GM21367 (cell line): ENCODE measurements around the gene POP7.
"Not testable (repeated sequence)": the region's sequence is repeated elsewhere in the genome, so short reads cannot be mapped to it uniquely, and the experiment has no call there.

ENCODE experiments used
- ATAC-seq: cut with Tn5 transposase; IDR thresholded peaks from one replicate; pipeline ENCODE4 v1.9.1; 2021; ENCODE audit not compliant: unreplicated experiment

The POP7 gene

DNA sequence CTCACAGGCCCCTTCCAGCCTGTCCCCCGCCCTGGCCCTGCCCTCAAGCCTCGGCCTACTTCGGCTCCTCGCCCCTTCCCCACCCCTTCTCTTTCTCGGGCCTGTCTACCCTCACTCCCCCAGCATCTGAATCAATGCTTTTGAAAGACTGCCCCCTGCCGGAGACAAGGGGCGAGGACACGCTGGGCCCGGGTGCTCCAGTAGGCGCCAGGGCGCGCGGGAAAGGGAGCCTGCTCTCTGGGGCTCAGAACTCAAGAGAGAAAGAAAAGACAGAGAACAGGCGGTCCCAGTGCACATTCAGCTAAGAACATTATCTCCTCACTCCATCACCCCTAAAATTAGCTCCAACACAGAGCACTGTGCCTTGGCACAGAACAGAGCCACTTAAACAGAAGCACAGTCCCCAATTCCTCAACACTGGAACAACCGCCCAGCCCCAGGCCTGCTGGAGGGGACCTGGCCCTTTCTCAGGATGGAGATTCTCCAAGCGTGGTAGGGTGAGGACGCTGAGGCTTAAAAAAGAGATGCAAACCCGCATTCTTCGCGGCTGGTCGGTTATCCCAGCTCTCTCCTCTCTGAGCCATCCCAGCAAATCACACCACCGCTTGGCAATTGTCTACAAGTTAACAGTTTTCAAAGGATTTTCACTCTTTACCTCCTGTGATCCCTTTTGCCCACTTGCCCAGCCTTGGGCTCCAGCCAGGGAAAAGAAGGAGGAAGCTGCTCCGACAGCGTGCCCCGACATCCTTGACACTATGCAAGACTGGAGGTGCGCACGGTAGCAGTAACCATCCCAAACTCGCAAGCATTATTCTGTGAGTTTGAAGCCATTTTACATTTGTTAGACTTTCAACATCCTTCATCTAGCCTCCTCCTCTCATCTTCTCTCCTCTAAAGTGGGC is 14.0 kb upstream of the POP7 start:
- no peak for ATAC-seq

DNA sequence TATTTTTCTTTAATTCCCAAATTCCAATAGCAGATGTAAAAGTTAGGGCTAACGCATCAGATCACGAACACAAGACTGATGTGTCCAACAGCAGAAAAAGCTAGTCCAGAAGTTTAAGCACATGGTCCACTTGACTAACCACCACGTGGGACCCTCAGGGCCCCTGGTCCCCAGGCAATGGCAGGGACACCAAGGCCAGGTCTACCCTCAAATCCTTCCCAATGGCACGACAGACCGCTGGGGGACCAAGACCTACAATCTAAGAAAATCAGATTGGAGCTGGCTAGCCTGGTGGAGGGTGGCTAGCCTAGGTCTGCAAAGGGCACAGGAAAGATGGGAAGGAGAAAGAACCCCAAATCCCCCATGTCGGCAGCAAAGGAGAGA is 13.4 kb upstream of the POP7 start:
- ATAC-seq, result no peak

GRCh38 chr7:100693312-100694097 is 12.4 kb upstream of the POP7 start:
- ATAC-seq, result no peak

DNA sequence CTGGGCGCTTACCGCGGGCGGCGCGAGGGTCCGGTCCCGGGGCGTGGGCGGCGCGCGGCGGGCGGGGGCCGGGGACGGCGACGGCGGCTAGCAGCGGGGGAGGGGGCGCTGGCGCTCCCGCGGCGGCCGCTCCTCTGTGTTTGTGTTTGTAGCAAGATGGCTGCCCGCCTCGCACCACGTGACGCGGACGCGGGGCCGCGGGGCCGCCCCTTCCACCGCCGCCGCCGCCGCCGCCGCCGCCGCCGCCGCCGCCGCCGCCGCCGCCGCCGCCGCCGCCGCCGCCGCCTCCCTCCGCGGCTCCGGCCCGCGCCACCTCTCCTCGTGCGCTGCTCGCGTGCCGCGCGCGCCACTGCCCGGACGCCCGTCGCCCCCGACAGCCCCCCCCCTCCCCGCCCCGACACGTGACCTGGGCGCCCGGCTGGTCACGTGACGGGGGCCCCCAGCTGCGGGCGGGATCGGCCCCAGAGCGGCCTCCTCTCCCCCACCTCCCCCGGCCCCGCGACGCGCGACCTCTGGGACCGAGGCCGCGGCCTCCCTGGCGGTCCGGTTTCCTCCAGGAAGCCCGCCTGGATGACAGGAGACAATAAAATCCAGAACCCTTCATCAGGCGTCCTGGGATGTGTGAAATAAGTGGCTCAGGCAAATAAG is 11.7 kb upstream of the POP7 start, which contains the start of gene GIGYF1:
Gene GIGYF1 (minus strand): TSS at position 153 of the 648 bp plus-strand sequence. CDS start 6,012 bp downstream, outside the sequence.
- peak; percentile 33 for ATAC-seq

DNA sequence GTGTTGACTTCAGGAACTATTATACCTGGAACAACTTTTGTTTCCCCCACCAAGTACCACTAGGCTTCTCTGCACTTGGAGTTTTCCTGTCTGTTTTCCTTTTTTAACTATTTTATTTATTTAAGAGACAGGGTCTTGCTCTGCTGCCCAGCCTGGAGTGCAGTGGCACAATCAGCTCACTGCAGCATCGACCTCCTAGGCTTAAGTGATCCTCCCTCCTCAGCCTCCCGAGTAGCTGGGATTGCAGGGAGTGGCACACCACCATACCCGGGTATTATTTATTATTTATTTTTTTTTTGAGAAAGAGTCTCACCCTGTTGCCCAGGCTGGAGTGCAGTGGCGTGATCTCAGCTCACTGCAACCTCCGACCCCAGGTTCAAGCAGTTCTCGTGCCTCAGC is 9.8 kb upstream of the POP7 start:
- no peak for ATAC-seq

DNA sequence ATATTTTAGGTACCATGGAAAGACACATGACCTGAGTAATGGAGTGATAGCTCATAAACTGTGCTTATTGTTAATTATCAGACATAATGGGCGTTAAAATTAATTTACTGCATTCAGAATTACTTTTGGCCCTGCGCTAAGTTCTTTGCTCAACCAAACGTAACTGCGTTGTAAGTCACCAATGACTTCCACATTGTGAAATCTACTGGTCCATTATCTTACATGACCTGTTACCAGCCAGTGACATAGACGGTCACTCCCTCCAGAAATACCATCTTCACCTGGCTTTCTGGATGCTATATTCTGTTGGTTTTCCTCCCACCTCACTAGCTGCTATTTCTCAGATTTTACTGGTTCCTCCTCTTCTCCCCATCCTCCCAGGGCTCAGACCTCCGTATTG is 6.9 kb upstream of the POP7 start:
- ATAC-seq, result no peak

DNA sequence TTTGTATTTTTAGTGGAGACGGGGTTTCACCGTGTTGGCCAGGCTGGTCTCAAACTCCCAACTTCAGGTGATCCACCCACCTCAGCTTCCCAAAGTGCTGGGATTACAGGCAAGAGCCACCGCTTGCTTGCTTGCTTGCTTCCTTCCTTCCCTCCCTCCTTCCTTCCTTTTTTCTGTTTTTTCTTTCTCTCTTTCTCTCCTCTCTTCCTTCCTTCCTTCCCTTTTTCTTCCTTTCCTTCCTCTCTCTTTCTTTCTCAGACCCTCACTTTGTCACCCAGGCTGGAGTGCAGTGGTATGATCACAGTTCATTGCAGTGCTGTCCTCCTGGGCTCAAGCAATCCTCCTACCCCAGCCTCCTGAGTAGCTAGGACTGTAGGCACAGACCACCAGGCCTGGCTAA is 4.8 kb upstream of the POP7 start:
- not testable (repeated sequence) for ATAC-seq

GRCh38 chr7:100705320-100705752 is 585 bp upstream of the POP7 start:
- peak; percentile 50 for ATAC-seq

GRCh38 chr7:100706672-100707311 is 871 bp downstream of the POP7 start:
- no peak for ATAC-seq

DNA sequence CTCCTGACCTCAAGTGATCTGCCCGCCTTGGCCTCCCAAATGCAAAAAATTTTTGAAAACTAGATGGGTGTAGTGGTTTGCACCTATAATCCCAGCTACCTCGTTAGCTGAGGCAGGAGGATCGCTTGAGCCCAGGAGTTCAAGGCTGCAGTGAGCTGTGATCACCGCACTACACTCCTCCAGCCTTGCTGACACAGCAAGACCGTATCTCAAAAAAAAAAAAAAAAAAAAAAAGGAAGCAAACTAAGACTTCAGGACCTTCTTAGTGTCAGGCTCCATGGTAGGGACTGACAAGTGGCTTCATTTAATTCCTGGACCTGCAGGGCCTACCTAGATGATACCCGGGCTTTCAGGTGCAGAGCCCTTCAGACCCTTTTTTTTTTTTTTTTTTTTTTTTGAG is 2.5 kb downstream of the POP7 start:
- ATAC-seq, result no peak

DNA sequence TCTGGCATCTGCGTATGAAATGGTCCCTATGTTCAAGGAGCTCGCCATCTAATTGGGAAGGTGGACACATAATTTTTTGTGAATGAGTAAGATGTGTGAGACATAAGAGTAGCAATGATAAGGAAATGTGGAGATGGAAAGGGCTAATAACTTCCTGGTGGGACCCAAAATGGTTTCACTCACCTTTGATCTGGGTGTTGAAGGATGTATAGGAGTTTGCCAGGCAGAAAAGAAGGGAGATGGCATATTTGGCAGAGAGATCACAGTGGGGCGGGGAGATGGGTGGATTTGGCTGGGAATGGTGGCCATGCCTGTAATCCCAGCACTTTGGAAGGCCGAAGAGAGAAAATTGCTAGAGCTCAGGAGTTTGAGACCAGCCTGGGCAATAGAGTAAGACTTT is 4.5 kb downstream of the POP7 start:
- no peak for ATAC-seq

- no peak for ATAC-seq
Observed at GRCh38 chr7:100711369-100711768, 5.4 kb downstream of the POP7 start.

- no peak for ATAC-seq
Observed at GRCh38 chr7:100714725-100715124, 8.8 kb downstream of the POP7 start.

GRCh38 chr7:100717073-100717472 is 11.2 kb downstream of the POP7 start:
- ATAC-seq, result not testable (repeated sequence)

DNA sequence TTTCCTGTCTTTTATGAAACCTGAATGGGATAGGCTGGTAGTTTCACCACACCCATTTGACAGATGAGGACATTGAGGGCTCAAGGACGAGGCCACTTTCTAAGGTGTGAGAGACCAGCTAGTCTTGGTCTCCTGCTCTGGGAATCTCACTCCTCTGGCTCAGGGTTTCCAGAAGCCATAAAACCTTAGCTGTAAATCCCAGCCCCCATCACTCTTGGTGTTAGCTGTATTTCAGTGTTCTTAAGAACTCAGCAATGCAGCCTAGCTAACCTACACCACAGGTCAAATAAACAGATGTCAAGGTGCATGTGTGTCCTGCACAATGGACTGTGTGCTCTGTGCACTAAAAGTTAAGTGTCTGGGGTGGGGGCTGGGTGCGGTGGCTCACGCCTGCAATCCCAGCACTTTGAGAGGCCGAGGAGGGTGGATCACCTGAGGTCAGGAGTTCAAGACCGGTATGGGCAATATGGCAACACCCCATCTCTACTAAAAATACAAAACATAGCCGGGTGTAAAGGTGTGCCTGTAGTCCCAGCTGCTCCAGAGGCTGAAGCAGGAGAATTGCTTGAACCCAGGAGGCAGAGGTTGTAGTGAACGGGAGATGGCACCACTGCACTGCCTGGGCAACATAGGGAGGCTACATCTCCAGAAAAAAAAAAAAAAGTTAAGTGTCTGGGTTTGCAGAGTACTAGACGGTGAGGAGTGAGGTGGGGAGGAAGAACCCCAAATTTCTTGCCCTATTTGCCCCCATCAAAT is 13.8 kb downstream of the POP7 start:
- no peak for ATAC-seq

DNA sequence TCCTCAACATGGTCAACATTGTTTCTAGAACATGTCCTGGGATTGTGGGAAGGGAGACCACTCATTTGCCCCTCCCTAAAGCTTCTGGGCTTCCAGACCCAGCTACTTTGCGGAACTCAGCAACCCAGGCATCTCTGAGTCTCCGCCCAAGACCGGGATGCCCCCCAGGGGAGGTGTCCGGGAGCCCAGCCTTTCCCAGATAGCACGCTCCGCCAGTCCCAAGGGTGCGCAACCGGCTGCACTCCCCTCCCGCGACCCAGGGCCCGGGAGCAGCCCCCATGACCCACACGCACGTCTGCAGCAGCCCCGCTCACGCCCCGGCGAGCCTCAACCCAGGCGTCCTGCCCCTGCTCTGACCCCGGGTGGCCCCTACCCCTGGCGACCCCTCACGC is 14.4 kb downstream of the POP7 start, which contains the start of gene EPO:
Gene EPO (plus strand): TSS at position 190 of the 392 bp plus-strand sequence. CDS start 513 bp downstream, outside the sequence.
- ATAC-seq, result no peak

DNA sequence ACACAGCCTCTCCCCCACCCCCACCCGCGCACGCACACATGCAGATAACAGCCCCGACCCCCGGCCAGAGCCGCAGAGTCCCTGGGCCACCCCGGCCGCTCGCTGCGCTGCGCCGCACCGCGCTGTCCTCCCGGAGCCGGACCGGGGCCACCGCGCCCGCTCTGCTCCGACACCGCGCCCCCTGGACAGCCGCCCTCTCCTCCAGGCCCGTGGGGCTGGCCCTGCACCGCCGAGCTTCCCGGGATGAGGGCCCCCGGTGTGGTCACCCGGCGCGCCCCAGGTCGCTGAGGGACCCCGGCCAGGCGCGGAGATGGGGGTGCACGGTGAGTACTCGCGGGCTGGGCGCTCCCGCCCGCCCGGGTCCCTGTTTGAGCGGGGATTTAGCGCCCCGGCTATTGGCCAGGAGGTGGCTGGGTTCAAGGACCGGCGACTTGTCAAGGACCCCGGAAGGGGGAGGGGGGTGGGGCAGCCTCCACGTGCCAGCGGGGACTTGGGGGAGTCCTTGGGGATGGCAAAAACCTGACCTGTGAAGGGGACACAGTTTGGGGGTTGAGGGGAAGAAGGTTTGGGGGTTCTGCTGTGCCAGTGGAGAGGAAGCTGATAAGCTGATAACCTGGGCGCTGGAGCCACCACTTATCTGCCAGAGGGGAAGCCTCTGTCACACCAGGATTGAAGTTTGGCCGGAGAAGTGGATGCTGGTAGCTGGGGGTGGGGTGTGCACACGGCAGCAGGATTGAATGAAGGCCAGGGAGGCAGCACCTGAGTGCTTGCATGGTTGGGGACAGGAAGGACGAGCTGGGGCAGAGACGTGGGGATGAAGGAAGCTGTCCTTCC is 15.0 kb downstream of the POP7 start:
- ATAC-seq, result no peak

GRCh38 chr7:100721505-100721812 is 15.5 kb downstream of the POP7 start:
- ATAC-seq, result no peak

GRCh38 chr7:100722480-100723212 is 16.7 kb downstream of the POP7 start:
- no peak for ATAC-seq
